C4-2B (cell line): ENCODE results near the gene LBHD2.

Experiments used
- H3K27ac ChIP-seq: fragments of 450-650 bp; 2 replicates; pipeline ENCODE4 v1.5.1; 2017
- ZFX ChIP-seq: fragments of 450-650 bp; IDR thresholded peaks from 2 replicates; pipeline ENCODE4 v1.6.1; 2017
- TF ChIP-seq, protein P1 (sequence below): fragments of 450-650 bp; conservative IDR thresholded peaks from 2 replicates; pipeline ENCODE4 v1.5.1; 2017; ENCODE audit warnings: mild to moderate bottlenecking

LBHD2 gene

DNA sequence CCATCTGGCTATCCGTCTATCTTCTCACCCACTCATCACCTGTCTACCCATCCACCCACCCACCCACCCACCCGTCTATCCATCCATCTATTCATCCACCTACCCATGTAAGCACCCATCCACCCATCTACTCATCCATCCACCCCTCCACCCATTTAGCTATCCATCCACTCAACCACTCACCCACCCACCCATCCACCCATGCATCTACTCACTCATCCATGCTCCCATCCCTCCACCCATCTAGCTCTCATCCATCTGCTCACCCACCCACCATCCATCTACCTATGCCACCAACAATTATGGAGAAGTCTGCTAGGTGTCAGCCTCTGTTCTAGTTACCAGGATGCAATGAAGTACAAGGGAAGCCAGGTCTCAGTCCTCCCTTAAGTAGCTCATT, 50.4 kb downstream of the LBHD2 start:
- no peak for TF ChIP-seq ZFX
- TF ChIP-seq, protein P1, sequence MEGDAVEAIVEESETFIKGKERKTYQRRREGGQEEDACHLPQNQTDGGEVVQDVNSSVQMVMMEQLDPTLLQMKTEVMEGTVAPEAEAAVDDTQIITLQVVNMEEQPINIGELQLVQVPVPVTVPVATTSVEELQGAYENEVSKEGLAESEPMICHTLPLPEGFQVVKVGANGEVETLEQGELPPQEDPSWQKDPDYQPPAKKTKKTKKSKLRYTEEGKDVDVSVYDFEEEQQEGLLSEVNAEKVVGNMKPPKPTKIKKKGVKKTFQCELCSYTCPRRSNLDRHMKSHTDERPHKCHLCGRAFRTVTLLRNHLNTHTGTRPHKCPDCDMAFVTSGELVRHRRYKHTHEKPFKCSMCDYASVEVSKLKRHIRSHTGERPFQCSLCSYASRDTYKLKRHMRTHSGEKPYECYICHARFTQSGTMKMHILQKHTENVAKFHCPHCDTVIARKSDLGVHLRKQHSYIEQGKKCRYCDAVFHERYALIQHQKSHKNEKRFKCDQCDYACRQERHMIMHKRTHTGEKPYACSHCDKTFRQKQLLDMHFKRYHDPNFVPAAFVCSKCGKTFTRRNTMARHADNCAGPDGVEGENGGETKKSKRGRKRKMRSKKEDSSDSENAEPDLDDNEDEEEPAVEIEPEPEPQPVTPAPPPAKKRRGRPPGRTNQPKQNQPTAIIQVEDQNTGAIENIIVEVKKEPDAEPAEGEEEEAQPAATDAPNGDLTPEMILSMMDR = no peak
- no peak overlapping the region for H3K27ac ChIP-seq

DNA sequence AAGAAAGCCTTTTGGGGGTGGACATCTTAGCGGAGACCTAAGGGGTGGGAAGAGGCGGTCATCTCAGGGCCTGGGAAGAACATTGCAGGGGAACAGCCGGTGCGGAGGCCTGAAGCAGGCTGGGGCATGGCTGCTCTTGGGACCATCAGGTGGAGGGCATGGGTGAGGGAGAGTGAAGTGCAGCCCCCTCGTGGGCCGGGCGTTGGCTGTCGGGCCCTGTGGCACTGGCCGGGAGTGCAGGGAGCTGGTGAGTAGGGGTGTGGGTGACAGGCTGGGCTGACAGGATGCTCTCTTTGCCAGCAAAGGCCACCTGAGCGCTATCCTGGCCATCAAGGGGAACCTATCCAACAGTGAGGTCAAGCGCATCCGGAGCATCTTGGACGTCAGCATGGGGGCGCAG, 50.9 kb downstream of the LBHD2 start:
- TF ChIP-seq, protein P1 = no peak
- no peak for TF ChIP-seq ZFX
- H3K27ac ChIP-seq = no peak overlapping the region

DNA sequence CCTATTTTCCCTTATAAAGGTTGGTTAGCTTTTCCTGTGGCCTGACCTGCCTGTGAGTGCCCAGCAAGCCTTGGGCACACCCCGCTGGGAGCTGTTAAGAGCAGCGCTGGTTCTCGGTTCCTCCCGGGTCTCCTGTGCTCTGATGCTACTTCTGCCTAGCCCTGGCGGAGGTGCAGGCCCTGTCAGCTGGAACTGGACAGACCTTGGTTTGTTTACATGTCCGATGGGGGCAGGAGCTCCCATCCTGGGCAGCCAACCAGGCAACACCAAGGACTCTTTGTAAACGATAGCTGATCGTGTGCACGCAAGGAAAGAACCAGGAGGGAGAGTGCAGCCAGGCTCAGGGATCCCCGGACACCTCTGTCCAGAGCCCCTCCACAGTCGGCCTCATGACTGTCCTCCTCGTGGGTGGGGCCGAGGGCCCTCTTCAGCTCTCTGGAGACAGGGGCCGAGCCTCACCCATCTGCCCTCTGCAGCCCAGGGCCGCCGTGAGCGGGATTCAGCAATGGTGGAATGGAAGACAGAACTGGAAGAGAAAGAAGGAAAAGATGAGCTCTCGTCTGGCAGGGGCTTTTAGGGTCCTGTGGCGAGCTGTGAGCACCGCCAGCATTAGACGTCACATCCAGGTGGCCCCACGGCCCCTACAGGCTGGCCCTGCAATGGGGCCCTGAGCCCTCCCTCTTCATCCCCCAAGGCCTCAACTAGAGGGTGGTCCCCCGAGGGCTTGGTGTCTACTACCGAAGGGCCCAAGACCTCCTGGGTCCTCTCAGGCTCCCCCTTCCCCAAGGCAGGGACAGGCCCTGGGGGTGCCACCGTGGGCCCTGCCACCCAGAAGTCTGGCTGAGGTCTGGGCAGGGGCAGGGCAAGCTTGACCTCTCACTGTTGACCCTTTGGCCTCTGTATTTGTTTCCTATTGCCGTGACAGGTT, 51.6 kb downstream of the LBHD2 start:
- TF ChIP-seq, protein P1 = no peak
- no peak for TF ChIP-seq ZFX
- no peak overlapping the region for H3K27ac ChIP-seq

DNA sequence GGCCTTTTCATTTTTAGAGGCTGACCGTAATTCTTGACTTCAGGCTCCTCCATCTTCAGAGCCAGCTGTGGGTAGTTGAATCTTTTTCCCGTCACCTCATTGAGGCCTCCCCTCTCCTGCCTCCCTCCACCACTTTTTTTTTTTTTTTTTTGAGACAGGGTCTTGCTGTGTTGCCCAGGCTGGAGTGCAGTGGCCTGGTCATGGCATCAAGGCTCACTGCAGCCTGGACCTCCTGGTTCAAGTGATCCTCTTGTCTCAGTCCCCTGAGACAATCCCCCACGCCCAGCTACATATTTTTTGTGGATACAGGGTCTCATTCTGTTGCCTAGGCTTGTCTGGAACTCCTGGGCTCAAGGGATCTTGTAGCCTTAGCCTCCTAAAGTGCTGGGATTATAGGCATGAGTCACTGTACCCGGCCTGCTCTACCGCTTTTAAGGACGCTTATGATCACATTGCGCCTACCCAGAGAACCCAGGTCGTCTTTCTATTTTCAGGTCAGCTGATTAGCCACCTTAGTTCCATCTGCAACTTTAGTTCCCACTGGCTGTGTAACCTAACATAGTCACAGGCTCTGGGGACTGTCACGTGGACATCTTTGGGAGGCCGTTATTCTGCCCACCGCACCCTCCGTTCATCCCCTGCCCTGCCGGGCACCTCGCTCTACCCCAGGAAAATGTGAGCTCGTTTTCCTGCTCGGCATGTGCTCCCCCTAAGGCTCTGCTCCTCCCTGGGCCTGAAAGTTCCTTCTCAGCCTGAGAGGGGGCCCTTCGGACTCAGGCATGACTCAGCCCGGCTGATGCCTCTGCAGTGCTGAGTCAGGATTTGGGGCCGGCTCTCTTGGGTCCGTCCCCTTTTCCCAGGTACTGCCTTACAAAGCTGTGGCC, 52.6 kb downstream of the LBHD2 start:
- TF ChIP-seq, protein P1 = no peak
- TF ChIP-seq ZFX = no peak
- H3K27ac ChIP-seq = no peak overlapping the region

DNA sequence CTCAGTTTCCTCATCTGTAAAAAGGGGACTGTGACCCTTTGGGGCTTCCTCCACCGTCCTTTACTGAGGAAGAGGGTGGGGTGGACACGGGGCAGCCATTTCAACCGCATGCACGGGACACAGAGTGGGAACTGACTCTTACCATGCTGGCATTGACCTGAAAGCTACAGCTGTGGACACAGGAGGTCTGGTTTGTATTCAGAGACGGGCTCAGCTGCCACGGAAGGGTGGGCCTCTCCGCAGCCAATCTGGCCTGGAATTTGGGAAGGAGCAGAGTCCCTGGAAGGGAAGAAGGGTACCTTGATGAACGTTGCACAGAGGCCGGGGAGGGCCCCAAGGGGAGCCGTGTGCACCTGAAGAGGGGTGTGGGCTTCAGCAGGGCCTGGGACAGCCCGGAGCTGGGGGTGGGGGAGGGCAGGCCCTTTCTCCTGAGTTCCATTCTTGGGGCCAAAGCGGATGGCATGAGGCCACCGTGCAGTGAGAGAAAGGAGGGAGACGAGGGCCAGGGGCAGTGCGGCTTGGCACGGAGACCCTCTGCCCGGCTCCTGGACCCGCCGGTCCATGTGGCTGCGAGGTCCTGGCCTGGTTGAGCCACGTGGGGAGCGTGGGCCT, 53.8 kb downstream of the LBHD2 start:
- TF ChIP-seq ZFX = no peak
- TF ChIP-seq, protein P1 = no peak
- H3K27ac ChIP-seq = no peak overlapping the region

DNA sequence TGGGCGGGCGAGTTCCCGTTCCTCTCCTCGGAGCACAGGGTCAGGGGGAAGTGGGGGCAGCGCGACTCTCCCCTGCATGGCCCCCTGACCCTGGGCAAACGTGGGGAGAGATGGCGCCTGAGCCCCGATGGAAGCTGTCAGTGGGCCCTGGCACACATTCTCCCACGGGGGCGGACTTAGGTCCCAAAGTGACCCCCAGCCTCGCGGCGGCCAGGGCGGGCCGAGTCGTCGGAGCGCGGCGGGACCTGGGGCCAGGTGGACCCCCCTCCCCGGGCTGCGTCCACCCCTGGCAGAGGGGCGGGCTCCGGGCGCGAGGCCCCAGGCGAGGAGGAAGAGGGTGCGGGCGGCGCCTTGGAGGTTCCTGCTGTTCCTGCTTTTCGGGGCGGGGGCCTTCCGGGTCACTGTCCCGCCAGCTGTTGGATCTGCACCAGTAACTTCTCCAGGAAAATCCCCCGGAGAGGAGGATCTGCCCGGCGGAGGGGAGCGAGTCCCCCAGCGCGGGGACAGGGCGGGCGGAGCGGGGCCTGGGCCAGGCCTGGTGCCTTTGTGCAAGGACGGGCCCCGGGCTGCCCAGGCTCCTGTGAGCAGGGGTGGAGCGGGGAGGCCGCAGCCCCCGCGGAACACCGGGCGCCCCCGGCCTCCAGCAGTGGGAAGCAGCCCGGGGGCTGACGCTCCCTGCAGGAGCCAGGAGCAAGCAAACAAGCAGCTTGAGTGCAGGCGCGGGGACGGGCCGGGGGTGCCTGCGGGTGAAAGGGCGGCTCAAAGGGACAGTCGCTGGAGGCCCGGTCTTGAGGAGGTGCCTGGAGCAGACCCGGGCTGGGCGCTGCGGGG, 54.5 kb downstream of the LBHD2 start:
- TF ChIP-seq, protein P1 = no peak
- no peak for TF ChIP-seq ZFX

More for the DNA sequence above, 54.5 kb downstream of the LBHD2 start:
- H3K27ac ChIP-seq = no peak overlapping the region
